H9 (cell line): Measurements from ENCODE around the gene BCLAF3. TPM values are rescaled to one million over a fixed set of nuclear protein-coding genes. Genes with fewer than 3 reads are reported as not detected.
A peak's percentile ranks its signal among the peaks of the same experiment; 100 is the strongest.

ENCODE experiments used
- DNase-seq: peaks from one replicate; pipeline ENCODE4 v3.0.0-alpha.2; 2017
- H2AFZ ChIP-seq: one replicate; pipeline ENCODE4 v1.6.1; 2013; ENCODE audit warnings: mild to moderate bottlenecking, low read length, control low read depth, moderate library complexity
- H2AK5ac ChIP-seq: 2 replicates; pipeline ENCODE4 v1.6.1; 2013; ENCODE audit warnings: low read length, control low read depth, mixed read lengths; ENCODE audit not compliant: insufficient read length
- H2BK120ac ChIP-seq: one replicate; pipeline ENCODE4 v1.6.1; 2013; ENCODE audit warnings: low read depth, mild to moderate bottlenecking, low read length, control low read depth, inconsistent platforms; ENCODE audit not compliant: poor library complexity, severe bottlenecking
- H2BK12ac ChIP-seq: 2 replicates; pipeline ENCODE4 v1.6.1; 2013; ENCODE audit warnings: low read length, control low read depth, mixed read lengths, low read depth; ENCODE audit not compliant: insufficient read length
- H2BK15ac ChIP-seq: 2 replicates; pipeline ENCODE4 v1.6.1; 2013; ENCODE audit warnings: low read depth, low read length, control low read depth
- H2BK20ac ChIP-seq: one replicate; pipeline ENCODE4 v1.6.1; 2013; ENCODE audit warnings: low read depth, mild to moderate bottlenecking, low read length, control low read depth, inconsistent platforms; ENCODE audit not compliant: poor library complexity, severe bottlenecking
- H2BK5ac ChIP-seq: 2 replicates; pipeline ENCODE4 v1.6.1; 2013; ENCODE audit warnings: low read length, control low read depth, mixed read lengths; ENCODE audit not compliant: insufficient read length
- H3K14ac ChIP-seq: 2 replicates; pipeline ENCODE4 v1.6.1; 2013; ENCODE audit warnings: low read length, control low read depth; ENCODE audit not compliant: insufficient read depth
- H3K18ac ChIP-seq: 2 replicates; pipeline ENCODE4 v1.6.1; 2013; ENCODE audit warnings: low read depth, mild to moderate bottlenecking, mixed read lengths, low read length, control low read depth; ENCODE audit not compliant: insufficient read length
- H3K23ac ChIP-seq: 2 replicates; pipeline ENCODE4 v1.6.1; 2013; ENCODE audit warnings: low read length, control low read depth, mixed read lengths, low read depth; ENCODE audit not compliant: insufficient read length
- H3K23me2 ChIP-seq: 2 replicates; pipeline ENCODE4 v1.6.1; 2013; ENCODE audit warnings: low read depth, mild to moderate bottlenecking, mixed read lengths, low read length, control low read depth; ENCODE audit not compliant: insufficient read length, poor library complexity, severe bottlenecking
- H3K27ac ChIP-seq: 2 replicates; pipeline ENCODE4 v1.5.1; 2013; ENCODE audit warnings: low read length, control low read depth, mixed read lengths, low read depth; ENCODE audit not compliant: insufficient read length
- H3K27me3 ChIP-seq: 2 replicates; pipeline ENCODE4 v1.6.1; 2013; ENCODE audit warnings: low read length, control low read depth, inconsistent platforms; ENCODE audit not compliant: insufficient read depth
- H3K4ac ChIP-seq: 2 replicates; pipeline ENCODE4 v1.6.1; 2013; ENCODE audit warnings: low read depth, mild to moderate bottlenecking, control low read depth, inconsistent platforms, low read length, moderate library complexity
- H3K4me1 ChIP-seq: 2 replicates; pipeline ENCODE4 v1.6.1; 2013; ENCODE audit warnings: low read length, control low read depth, inconsistent platforms; ENCODE audit not compliant: insufficient read depth
- H3K4me2 ChIP-seq: 2 replicates; pipeline ENCODE4 v1.6.1; 2013; ENCODE audit warnings: low read length, control low read depth, mixed read lengths; ENCODE audit not compliant: insufficient read length, insufficient read depth
- H3K56ac ChIP-seq: 2 replicates; pipeline ENCODE4 v1.6.1; 2013; ENCODE audit warnings: low read depth, mild to moderate bottlenecking, mixed read lengths, low read length, control low read depth; ENCODE audit not compliant: insufficient read length
- H3K79me1 ChIP-seq: 2 replicates; pipeline ENCODE4 v1.6.1; 2013; ENCODE audit warnings: low read depth, mild to moderate bottlenecking, moderate library complexity, low read length, control low read depth, inconsistent platforms; ENCODE audit not compliant: insufficient read depth, poor library complexity, severe bottlenecking
- H3K79me2 ChIP-seq: 2 replicates; pipeline ENCODE4 v1.6.1; 2013; ENCODE audit warnings: low read length, control low read depth, inconsistent platforms; ENCODE audit not compliant: insufficient read depth
- H3K9ac ChIP-seq: 2 replicates; pipeline ENCODE4 v1.6.1; 2013; ENCODE audit warnings: low read length, control low read depth, mixed read lengths; ENCODE audit not compliant: insufficient read length; ENCODE audit errors: extremely low read depth
- H3K9me3 ChIP-seq: one replicate; pipeline ENCODE4 v1.6.1; 2013; ENCODE audit warnings: low read depth, low read length, inconsistent platforms; ENCODE audit not compliant: control insufficient read depth
- H3T11ph ChIP-seq: one replicate; pipeline ENCODE4 v1.6.1; 2013; ENCODE audit warnings: mild to moderate bottlenecking, low read length, control low read depth, inconsistent platforms
- H4K20me1 ChIP-seq: one replicate; pipeline ENCODE4 v1.6.1; 2013; ENCODE audit not compliant: control insufficient read depth, insufficient read length, insufficient read depth
- H4K5ac ChIP-seq: 2 replicates; pipeline ENCODE4 v1.6.1; 2013; ENCODE audit warnings: low read depth, mild to moderate bottlenecking, mixed read lengths, low read length, control low read depth; ENCODE audit not compliant: insufficient read length
- H4K8ac ChIP-seq: replicated peaks from 2 replicates; pipeline ENCODE4 v1.6.1; 2013; ENCODE audit warnings: low read length, control low read depth, mixed read lengths, low read depth; ENCODE audit not compliant: insufficient read length
- H4K91ac ChIP-seq: 2 replicates; pipeline ENCODE4 v1.6.1; 2013; ENCODE audit warnings: low read depth, mild to moderate bottlenecking, moderate library complexity, mixed read lengths, low read length, control low read depth; ENCODE audit not compliant: insufficient read length
- H3K27ac Mint-ChIP-seq, 3 experiments: 2 replicates in 2 of 3; 3 replicates in 1 of 3; pipeline ENCODE4 v1.8.0; 2020 to 2021; ENCODE audit warnings: mixed read lengths in 3 of 3, mild to moderate bottlenecking in 1 of 3, moderate library complexity in 1 of 3
- H3K27me3 Mint-ChIP-seq: 2 replicates; pipeline ENCODE4 v1.8.0; 2021; ENCODE audit warnings: low read depth, mild to moderate bottlenecking, moderate library complexity, mixed read lengths
- H3K36me3 Mint-ChIP-seq, 3 experiments: 2 replicates in 2 of 3; 3 replicates in 1 of 3; pipeline ENCODE4 v1.8.0; 2020 to 2021; ENCODE audit warnings: low read depth in 3 of 3, mixed read lengths in 3 of 3; ENCODE audit not compliant: insufficient read depth in 1 of 3
- H3K4me1 Mint-ChIP-seq, 2 experiments: 2 replicates each; pipeline ENCODE4 v1.8.0; 2020; ENCODE audit warnings: mixed read lengths in 2 of 2
- H3K4me3 Mint-ChIP-seq, 2 experiments: 2 replicates in 1 of 2; 3 replicates in 1 of 2; pipeline ENCODE4 v1.8.0; 2020 to 2021; ENCODE audit warnings: mild to moderate bottlenecking in 2 of 2, mixed read lengths in 2 of 2, moderate library complexity in 1 of 2
- H3K9me3 Mint-ChIP-seq, 2 experiments: 2 replicates in 1 of 2; 3 replicates in 1 of 2; pipeline ENCODE4 v1.8.0; 2020; ENCODE audit warnings: mild to moderate bottlenecking in 2 of 2, mixed read lengths in 2 of 2, moderate library complexity in 1 of 2
- WGBS: extraction: QIAGEN DNeasy Blood & Tissue Kit; methylation state at CpG from one replicate; pipeline ENCODE4 v1.1.7; 2013; ENCODE audit warnings: missing lambda C conversion rate, low lambda C conversion rate, mixed read lengths; ENCODE audit not compliant: insufficient read length; ENCODE audit errors: extremely low coverage; 5-methylcytosine and 5-hydroxymethylcytosine counted together
- total RNA-seq: library from RNA; stranded (reverse); gene quantifications from 2 replicates; pipeline ENCODE4 v1.2.1, GENCODE V29; 2021
- TF ChIP-seq, protein P1 (sequence below): fragments of 200-600 bp; sonication (generic); conservative IDR thresholded peaks from 3 replicates; pipeline ENCODE4 v1.8.0; 2021; ENCODE audit warnings: antibody characterized with exemption, mild to moderate bottlenecking

The BCLAF3 gene
- total RNA-seq, 1 experiment from 2014 or later = 7.9 TPM

- H4K91ac ChIP-seq = no peak overlapping the region
- no peak overlapping the region for H2BK120ac ChIP-seq
- Mint-ChIP-seq H3K4me3 (no peak overlapping the region), H3K4me1 (peaks cover 3 to 4% of the 10 kb centered on the region in 2 experiments; a peak in 3 of 4 replicates), H3K9me3 (peaks cover 56 to 60% of the 10 kb centered on the region in 2 experiments), H3K27me3 (no peaks in the 10 kb centered on the region; the same call in 1 of the 2 replicates), H3K27ac (no peak overlapping the region), H3K36me3 (peaks cover 0 to 4% (median 0%) of the 10 kb centered on the region in 3 experiments; a peak in 1 of 7 replicates)
- H3K56ac ChIP-seq = no peak overlapping the region
- H2BK5ac ChIP-seq = no peak overlapping the region
- H2AFZ ChIP-seq = no peak overlapping the region
- peak; percentile 36 for DNase-seq
- WGBS = no CpG with 5 or more reads among the region's 4 CpGs
- no peaks in the 10 kb centered on the region for H3K79me2 ChIP-seq
- H4K20me1 ChIP-seq = no peaks in the 10 kb centered on the region
- no peak overlapping the region for H4K5ac ChIP-seq
- H3K18ac ChIP-seq = no peak overlapping the region
- TF ChIP-seq, protein P1, sequence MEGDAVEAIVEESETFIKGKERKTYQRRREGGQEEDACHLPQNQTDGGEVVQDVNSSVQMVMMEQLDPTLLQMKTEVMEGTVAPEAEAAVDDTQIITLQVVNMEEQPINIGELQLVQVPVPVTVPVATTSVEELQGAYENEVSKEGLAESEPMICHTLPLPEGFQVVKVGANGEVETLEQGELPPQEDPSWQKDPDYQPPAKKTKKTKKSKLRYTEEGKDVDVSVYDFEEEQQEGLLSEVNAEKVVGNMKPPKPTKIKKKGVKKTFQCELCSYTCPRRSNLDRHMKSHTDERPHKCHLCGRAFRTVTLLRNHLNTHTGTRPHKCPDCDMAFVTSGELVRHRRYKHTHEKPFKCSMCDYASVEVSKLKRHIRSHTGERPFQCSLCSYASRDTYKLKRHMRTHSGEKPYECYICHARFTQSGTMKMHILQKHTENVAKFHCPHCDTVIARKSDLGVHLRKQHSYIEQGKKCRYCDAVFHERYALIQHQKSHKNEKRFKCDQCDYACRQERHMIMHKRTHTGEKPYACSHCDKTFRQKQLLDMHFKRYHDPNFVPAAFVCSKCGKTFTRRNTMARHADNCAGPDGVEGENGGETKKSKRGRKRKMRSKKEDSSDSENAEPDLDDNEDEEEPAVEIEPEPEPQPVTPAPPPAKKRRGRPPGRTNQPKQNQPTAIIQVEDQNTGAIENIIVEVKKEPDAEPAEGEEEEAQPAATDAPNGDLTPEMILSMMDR = no peak; the same call in 2 of the 3 replicates
- H3K23ac ChIP-seq = no peak overlapping the region
- H3K14ac ChIP-seq = no peak overlapping the region
- no peaks in the 10 kb centered on the region for H3K79me1 ChIP-seq
- no peak overlapping the region for H3K27ac ChIP-seq
- H3K9me3 ChIP-seq = peaks cover 27% of the 10 kb centered on the region
- no peak overlapping the region for H3K4me2 ChIP-seq
- no peaks in the 10 kb centered on the region for H3K23me2 ChIP-seq
- no peaks in the 10 kb centered on the region for H3K27me3 ChIP-seq
- no peak overlapping the region for H3K9ac ChIP-seq
- no peak overlapping the region for H2BK20ac ChIP-seq
- H2BK12ac ChIP-seq = no peak overlapping the region
- no peak overlapping the region for H2AK5ac ChIP-seq
- H4K8ac ChIP-seq = no peak overlapping the region
- no peak overlapping the region for H3T11ph ChIP-seq
- H3K4me1 ChIP-seq = no peaks in the 10 kb centered on the region
- no peak overlapping the region for H3K4ac ChIP-seq
- H2BK15ac ChIP-seq = no peak overlapping the region
Observed at GRCh38 chrX:20001588-20001987, 10.7 kb upstream of the BCLAF3 start.
